Stimulated activated naive CD4-positive, alpha-beta T cell (primary cell): ENCODE measurements around the gene SERPINH1.
"Not testable (repeated sequence)": the region's sequence is repeated elsewhere in the genome, so short reads cannot be mapped to it uniquely, and the experiment has no call there.

Experiments used
- DNase-seq, 6 experiments: peaks; one replicate each; lab custom pipeline; 2025; lab: John Stamatoyannopoulos, UW

The SERPINH1 gene

DNA sequence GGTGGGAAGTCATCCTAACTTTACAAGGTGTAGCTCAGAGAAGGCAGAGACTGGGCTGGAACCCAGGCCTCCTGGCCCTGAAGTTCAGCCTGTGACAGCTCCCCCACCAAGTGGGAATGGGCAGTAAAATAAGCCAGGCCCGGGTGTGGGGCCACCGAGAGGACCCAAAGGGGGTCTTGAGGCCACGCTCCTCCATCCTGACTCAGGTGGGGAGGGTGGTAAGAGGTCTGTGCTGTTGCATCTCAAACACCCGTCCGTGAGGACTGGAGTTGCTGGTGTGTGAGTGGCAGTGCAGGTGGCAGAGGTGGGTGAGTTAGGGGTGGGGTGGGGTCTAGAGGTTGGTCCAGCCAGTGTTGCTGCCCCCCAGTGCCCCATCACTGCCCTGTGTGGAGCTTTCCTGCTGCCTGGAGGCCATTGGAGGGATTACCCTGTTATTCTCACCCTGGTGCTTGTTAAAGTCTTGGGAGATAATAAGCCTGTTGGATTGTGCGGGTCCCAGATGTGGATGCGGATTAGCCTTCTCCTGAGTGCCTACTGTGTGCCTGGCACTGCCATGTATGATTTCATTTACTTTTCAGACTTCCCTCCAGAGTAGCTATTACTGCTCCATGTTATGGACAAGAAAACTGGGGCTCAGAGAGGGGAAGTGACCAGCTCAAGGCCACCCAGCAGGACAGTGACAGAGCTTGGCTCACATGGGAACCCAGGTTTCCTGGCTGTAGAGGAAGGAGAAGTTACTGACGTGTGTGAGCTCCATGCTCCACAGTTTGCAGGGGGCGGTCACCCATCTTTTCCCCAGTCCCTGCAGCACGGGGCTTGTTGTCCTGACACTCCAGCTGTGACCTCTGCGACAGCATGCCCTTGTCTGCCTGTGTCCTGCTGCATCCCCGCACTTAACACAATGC is 12.9 kb downstream of the SERPINH1 start:
- DNase-seq = no peak

DNA sequence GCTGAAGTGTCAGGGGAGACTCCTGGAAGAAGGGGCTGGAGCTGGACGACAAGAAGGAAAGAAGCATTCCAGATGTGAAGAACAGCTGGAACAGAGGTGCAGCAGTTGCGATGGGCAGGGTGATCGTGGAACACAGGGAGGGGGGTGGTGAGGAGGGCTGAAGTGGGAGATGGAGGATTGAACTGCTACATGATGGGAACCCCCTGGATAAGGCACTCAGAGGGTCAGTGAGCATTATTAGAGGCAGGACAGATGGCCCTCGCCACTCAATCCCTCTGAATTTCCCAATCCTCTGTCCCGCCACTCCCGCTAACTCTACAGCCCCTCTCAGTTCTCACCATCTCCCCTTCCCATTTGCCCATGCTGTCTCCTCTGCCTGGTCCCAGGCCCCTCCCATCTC is 14.0 kb downstream of the SERPINH1 start:
- no peak for DNase-seq

DNA sequence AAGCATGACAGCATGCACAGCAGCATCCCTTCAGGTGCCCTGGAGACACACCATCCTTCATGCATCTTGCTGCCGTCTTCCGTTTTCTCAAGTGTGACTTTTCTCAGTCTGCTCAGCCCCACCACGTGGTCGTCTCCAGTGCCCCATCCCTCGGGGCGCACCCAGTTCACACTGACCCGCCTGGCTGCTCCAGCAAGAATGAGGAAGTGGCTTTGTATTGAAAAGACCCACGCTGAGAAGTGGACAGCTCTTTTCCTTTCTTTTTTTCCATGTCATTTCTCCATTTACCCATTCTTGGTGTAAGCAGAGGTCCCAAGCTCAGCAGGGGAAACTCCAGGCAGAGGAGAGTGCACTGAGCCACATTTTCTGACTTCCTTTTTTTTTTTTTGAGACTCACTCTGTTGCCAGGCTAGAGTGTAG is 14.5 kb downstream of the SERPINH1 start:
- no peak for DNase-seq

DNA sequence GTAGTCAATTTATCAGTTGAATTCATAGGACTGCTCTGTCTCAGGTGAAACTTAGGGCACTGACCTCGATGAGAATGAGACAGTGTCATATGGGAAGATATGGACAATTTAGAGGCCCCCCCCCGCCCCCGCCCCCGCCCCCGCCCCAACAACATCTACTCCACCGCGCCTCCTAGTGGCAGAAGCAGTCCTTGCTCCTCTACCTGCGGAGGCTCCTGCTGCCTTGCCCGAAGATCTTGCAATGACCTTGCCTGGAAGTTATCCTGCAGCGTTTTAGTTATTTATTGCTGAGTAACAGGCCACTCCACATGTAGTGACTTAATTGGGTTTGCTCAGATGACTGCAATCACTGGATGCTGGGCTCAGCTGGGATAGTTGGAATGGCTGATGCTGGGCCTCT is 15.2 kb downstream of the SERPINH1 start:
- DNase-seq = peak; percentile 5 to 58 (median 42)

DNA sequence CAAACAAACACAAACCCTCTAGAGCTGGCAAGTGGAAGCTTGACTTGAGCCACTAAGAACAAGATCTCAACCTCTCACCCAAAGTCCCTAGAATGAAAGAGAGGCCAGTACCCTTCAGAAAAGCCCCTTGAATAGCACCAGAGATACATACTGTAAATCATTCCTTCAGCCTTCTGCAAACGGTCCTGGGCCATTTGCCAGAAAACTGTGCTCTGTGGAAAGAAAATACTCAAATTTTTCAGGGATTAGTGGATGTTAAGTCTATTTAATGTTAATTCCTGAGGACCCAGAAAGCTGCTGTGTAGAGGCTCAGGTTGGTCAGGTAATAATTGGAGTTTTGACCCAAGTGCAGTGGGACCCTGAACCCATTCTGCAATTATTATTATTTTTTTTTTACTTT is 16.9 kb downstream of the SERPINH1 start:
- no peak for DNase-seq

DNA sequence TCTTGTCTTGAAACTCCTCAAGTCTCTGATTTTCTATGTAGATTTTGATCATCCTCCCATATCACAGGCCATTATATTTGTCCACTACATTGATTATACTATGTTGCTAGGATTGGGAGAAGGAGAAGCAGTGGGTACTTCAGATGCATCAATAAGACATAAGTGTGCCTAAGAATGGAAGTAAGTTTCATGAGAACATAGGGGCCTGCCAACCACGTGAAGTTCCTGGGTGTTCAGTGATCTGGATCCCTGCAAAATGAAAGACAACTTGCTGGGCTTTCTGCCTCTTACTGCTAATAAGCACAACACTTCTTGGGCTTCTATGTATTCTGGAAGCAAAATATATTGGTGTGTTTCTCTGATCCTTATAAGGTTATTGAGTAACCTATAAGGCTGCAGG is 17.8 kb downstream of the SERPINH1 start:
- no peak for DNase-seq

DNA sequence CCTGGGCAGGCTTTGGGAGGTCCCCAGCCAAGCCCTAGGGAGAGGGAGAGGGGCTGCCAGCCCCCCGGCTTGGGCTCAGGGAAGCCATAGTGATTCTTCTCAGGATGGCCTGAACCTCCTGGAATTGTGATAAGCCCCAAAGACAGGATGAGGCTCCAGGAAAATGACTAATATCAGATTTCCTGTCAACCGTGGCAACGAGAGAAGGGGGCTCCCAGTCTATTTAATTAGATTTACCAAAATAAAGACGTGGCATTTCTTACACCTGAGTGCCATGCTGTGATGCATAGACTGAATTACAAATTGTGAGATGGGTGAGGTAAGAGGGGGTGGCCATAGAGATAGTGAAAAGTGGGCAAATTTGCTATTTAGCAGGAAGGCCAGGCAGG is 20.4 kb downstream of the SERPINH1 start:
- no peak for DNase-seq

DNA sequence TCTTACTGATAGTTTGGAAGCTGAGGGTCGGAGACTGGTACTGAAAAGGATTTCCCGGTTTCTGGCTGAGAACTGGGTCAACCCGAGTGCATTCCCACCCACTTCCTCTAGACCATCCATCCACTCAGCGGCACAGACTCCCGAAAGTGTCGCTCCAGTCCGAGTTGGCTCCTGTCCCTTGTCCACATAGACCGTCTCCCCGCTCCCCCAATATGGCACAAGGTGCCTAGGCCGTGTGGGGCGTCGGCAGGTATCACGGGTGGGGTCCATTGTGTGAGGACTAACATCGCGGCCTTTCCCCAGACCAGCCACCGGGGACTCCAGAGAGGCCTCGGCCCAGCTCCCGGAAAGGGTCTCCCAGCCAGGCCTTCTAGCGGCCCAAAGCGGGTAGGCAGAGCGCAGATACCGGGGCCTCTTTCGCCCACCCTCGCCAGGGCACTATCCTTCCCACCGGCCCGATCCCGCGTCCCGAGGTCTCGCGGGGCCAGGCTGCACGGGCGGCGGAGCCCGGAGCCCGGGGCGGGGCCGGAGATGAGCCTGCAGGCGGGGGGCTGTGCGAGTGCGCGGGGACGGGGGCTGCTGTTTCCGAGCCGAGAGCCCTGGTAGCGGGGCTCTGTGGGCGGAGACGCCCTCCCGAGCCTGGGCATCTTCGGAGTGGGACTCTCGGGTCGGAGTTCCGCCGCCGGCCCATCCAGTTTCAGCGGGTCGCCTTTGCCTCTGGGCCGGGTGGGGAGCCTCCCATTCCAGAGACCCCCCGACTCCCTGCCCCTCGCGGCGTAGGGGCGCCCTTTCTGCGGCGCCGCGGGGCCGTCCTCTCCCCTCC is 21.1 kb downstream of the SERPINH1 start:
- peak; percentile 14 to 44 (median 33) for DNase-seq

DNA sequence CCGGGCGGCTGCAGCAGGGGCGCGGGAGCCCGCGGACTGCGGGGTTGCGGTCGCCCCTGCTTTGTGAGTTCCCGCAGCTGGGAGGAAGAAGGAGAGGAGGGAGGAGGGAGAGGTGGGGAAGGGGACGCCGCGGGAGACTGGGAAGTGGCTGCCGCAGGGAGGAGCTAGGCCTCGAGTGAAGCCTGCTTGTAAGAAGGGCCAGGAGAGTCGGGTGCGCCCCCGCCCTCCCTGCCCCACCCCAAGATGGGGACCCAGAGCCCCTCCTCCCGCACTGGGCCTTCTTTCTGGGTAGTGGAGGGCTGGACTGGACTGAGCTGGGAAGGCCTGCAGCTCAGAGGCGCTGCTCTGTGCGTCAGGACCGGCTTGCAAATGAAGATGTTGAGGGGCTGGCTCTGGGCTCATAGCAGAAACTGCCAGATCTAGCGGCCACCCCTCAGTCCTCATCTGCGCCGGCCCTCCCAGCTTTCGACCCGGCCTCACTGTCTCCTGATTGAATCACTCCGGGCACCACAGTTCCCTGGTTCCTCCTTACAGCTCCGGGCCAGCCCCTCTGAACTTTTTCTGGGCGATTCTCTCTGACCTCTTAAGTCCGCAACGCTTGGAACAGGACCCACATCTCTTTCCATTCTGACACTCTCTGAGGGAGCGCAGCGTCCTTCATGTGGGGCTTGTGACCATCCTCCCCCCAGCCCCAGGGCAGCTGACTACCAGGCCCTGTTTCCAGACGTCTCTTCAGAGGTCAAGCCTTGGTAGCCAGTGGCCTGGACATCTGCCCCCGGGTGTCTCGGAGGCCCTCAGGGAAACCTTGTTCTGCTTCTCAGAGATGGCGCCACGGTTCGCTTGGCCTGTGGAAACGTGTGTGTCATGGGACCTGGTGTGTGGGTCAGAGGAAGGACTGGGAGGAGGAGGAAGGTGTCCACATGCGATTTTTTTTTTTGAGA is 21.9 kb downstream of the SERPINH1 start:
- peak in 1 of 6 experiments; percentile 10 for DNase-seq

DNA sequence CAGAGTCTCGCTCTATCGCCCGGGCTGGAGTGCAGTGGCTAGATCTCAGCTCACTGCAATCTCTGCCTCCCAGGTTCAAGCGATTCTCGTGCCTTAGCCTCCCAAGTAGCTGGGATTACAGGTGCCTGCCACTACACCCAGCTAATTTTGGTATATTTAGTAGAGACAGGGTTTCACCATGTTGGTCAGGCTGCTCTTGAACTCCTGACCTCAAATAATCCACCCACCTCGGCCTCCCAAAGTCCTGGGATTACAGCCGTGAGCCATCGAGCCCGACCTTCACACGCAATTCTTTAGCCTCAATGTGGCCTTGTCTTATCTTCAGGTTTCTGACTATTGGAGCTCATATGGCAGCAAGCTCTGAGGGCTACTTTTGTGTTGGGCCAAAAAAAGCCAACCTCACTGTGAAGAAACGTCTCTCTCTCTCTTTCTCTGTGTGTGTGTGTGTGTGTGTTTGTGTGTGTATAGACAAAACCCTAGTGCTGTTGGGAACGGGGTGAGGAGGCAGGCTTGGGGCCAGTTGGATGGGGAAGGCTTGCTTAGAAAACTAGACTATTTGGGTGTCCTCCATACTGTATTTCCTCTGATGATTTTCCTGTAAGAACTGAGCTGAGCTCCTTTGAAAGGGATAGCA is 22.7 kb downstream of the SERPINH1 start:
- DNase-seq = not testable (repeated sequence)

DNA sequence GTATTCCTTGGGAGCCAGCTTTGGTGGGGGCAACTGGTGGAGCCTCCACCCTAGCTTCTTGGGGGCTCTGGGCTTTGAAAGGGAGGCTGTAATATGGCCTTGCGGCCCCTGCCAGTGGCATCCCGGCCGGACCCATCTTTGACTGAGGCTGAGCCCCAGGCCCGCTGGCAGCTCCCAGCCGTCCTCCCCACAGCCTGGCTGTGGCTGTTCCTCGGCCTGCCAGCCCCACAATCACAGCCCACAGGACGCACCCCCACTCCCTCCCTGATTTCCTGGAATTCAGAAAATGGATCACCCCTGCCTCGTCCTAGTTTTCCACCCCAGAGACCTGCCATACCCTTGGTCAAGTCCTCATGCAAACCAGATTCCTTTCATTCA is 23.2 kb downstream of the SERPINH1 start:
- no peak for DNase-seq

DNA sequence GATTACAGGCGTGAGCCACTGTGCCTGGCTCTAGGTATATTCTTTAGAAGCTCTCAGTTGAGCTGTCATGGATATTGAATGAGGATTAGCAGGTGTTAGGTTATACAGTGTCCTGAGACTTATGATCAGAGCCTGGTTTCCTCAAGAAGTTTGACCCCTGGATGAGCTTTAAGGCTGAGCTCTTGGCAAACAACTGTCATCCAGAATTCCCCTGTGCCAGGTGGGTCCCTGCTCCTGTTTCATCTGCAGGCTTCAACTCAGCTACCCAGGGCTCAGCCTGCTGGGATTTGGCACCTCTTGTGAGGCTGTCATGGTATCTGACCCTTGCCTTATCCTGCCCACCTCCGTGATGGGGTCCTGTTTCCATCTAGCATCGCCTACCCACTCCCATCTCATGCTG is 24.3 kb downstream of the SERPINH1 start:
- no peak for DNase-seq

DNA sequence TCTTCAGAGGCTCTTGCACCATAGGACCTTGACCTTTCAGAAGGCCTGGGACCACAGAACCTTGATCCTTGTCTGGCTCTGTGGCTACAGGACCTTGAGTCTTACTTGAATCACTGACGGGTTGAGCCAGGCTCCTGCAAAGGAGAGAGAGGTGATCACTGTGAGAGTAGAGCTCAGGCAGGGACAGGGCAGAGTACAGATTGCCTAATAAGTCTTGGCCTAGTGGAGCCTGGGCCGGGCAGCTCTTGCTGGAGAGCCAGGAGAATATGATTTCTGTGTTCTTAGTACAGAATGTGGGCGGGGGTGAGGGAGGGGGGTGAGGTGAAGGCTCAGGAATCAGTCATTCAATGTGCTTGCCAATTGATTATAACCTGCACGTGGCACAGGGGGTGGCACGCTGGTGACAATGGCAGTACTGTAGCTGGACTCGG is 26.0 kb downstream of the SERPINH1 start:
- DNase-seq = no peak

DNA sequence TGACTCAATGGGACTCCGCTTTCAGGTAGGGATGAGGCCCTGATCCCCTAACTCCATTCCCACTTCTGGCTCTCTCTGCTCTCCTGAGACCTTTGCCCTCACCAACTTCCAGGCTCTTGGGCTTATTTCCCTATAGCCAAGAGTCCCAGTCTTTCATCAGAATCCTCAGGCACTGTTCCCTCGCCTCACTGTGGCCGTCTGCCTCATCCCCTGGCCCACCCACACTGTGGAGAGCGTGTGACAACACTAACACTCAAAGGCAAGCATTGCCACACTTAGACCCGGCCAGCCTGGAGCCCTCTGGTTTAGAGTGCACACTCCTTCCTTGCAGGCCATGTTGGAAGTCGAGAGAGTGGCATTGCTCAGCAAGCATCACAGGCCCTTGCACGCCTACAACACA is 27.0 kb downstream of the SERPINH1 start:
- DNase-seq = no peak

DNA sequence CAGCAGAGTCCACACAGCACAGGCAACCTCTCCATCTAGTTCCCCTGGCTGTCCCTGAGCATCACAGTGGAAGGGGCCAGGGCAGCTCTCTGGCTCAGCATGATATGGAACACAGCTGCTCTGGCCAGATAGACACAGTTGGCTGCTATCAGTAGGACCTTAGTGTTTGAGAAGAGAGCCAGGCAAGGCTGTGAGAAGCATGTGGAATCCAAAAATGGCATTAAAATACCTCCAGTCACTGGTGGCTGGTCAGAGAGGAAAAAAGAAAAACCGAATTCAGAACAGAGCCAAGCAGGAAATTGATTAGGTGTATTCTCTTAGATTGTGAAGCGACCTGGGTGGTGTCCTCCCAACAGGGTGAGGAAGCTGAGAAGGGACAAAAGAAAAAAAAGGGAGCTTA is 27.9 kb downstream of the SERPINH1 start:
- no peak for DNase-seq

DNA sequence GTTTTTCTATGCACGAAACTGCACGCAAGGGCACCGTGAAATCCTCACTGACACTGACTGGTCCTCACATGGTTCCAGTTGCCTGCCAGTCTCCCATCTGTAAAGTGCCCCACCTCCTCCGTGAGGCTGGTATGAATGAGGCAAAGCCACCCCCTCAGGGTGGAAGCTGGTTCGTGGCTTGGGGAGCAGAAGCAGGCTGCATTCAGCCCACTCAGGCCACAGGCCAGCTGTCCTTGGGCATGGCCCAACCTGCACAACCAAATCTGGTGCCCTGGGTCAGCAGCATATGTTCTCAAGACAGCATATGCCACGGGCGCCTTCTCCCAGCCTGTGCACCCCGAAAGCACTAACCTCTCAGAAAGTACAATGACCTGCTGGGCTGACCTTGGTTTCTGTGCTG is 29.3 kb downstream of the SERPINH1 start:
- DNase-seq = no peak

DNA sequence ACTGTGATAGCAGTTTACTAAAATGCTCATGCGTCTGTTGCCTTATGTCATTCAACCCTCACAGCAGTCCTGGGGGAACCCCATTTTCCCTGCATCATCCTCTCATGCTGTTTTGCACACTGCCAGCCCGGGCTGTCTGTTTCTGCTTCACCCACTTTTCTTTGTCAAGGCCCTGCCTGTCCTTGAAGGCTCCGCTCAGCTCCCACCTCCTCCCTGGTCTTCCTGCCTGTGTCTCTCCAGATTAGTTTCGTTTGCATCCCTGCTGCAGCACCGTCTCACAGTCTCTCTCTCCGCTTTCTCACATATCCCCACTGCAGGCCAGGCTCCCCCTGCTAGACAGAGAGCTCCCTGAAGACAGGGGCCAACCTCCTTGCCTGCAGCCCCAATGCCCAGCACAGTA is 29.9 kb downstream of the SERPINH1 start:
- DNase-seq = no peak

DNA sequence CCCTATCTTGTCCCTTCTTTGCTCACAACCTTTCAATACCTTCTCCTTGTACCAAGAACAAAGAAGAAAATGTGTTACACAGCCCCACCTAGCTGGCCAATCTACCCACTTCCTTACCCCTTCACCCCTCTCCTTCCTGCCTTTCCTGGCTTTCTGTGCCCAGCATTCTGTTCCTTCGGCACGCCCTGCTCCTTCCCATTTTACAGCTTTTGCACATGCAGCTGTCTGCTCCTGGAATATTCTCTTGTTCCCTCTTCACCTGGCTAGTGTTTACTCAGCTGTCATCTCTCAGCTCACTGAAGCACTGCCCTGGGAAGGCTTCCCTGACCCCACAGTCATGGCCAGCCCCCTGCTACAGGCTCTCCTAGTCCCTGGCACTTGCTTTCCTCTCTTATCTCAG is 30.7 kb downstream of the SERPINH1 start:
- no peak for DNase-seq

DNA sequence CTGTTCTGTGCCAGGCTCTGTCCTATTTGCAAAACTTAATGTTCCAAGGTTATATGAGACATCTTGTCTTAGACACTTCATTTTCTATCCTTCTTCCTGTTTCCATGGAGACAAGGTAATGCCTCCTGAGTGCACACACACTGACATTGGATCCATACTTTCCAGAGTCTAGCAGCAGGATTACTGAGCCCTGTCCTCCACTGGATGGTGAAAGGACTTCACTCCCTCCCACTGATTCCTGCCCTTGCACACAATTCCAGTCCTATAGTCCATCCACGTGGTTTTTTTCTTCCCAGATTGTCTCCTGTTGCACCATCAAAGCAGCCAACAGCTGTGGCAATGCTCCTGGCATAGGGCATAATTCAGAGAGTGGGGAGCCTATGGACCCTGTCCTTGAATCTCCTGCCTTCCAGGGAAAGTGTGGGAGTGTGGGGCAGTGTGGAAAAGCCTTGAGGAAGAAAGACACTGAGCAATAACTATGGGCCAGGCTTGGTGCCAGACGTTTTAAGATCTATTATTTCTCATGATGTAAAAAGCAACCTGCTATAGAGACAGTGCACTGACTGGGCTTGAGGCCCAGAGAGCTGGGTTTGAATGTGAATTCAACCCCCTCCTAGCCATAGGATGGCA is 31.3 kb downstream of the SERPINH1 start:
- no peak for DNase-seq

DNA sequence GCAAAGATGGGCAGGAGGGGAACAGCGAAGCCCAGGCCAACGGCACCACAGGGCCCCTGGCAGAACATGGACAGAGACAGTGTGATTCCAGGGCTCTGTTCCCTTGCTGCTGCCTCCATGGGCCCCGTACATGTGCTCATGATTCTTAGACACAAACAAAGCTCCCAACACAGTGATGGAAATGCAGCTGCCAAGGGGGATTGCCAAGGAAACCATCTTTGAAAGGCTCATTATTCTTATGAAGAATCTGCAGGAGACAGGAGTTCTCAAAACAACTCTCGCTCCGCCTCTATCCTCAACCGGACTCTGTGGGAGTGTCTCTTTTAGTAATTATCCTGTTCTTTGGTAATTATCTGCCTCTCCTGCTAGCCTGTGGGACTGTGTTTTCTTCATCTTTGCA is 32.2 kb downstream of the SERPINH1 start:
- no peak for DNase-seq

DNA sequence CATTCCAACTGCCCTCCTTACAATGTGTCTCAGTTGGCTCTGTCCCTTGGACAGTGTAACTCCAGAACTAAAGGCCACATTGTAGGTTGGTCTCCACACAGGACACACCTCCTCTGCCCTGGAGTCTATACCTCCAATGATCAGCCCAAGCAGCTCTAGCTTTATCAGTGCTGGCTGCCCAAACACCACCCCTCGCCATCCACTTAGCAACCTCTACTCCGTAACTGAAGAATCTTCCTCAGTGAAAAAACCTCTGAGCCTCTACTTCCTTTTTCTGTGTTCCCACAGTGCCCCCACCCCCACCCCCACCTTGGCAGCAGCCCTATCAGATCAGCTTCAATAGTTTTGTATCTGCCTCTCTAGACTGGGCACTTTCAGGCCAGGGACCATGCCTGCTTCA is 33.4 kb downstream of the SERPINH1 start:
- no peak for DNase-seq
